OCI-LY1 (cell line): ENCODE results near the gene SLC44A3.

ENCODE experiments used
- H2AFZ ChIP-seq: fragments of 200-600 bp; sonication (generic), shearing (Covaris generic); 2 replicates; pipeline ENCODE4 v1.6.0; 2014; ENCODE audit warnings: antibody characterized with exemption, mild to moderate bottlenecking, low read length
- H3F3A ChIP-seq: fragments of 200-600 bp; sonication (generic), shearing (Covaris generic); 2 replicates; pipeline ENCODE4 v1.6.0; 2014; ENCODE audit warnings: mild to moderate bottlenecking, antibody characterized with exemption, low read length, moderate library complexity; ENCODE audit not compliant: insufficient read depth
- H3K27ac ChIP-seq: fragments of 200-600 bp; sonication (generic); 2 replicates; pipeline ENCODE4 v1.5.1; 2014; ENCODE audit warnings: low read length, mixed run types, mild to moderate bottlenecking, low read depth; ENCODE audit not compliant: poor library complexity, severe bottlenecking
- H3K27me3 ChIP-seq: fragments of 200-600 bp; sonication (generic); 2 replicates; pipeline ENCODE4 v1.6.0; 2014; ENCODE audit warnings: antibody characterized with exemption, mild to moderate bottlenecking, low read length, moderate library complexity; ENCODE audit not compliant: insufficient read depth
- H3K36me3 ChIP-seq: fragments of 200-600 bp; sonication (generic); 2 replicates; pipeline ENCODE4 v1.6.1; 2014; ENCODE audit warnings: mild to moderate bottlenecking, antibody characterized with exemption, low read length, moderate library complexity, mixed read lengths; ENCODE audit not compliant: insufficient read depth
- H3K4me1 ChIP-seq: fragments of 200-600 bp; sonication (generic); 2 replicates; pipeline ENCODE4 v1.5.1; 2014; ENCODE audit warnings: mild to moderate bottlenecking, low read length, moderate library complexity; ENCODE audit not compliant: insufficient read depth, severe bottlenecking
- H3K4me2 ChIP-seq: fragments of 200-600 bp; sonication (generic), shearing (Covaris generic); 2 replicates; pipeline ENCODE4 v1.6.1; 2014; ENCODE audit warnings: low read length
- H3K4me3 ChIP-seq: fragments of 200-600 bp; sonication (generic); 2 replicates; pipeline ENCODE4 v1.5.1; 2014; ENCODE audit warnings: low read length, low read depth, mild to moderate bottlenecking, mixed read lengths; ENCODE audit not compliant: poor library complexity, severe bottlenecking
- H3K79me2 ChIP-seq: fragments of 200-600 bp; shearing (Covaris generic); 2 replicates; pipeline ENCODE4 v1.6.1; 2016; ENCODE audit warnings: mixed run types, low read length, mixed read lengths; ENCODE audit not compliant: insufficient read depth
- H3K9ac ChIP-seq: fragments of 200-600 bp; sonication (generic), shearing (Covaris generic); 2 replicates; pipeline ENCODE4 v1.6.1; 2014; ENCODE audit warnings: mild to moderate bottlenecking, low read length, mixed read lengths
- H3K9me2 ChIP-seq: fragments of 200-600 bp; sonication (generic), shearing (Covaris generic); 2 replicates; pipeline ENCODE4 v1.6.1; 2014; ENCODE audit warnings: low read depth, mild to moderate bottlenecking, low read length, mixed read lengths
- H3K9me3 ChIP-seq: fragments of 200-600 bp; shearing (Covaris generic); 2 replicates; pipeline ENCODE4 v1.6.1; 2014; ENCODE audit warnings: low read length, mixed read lengths
- H4K20me1 ChIP-seq: fragments of 200-600 bp; sonication (generic), shearing (Covaris generic); 2 replicates; pipeline ENCODE4 v1.6.0; 2016; ENCODE audit warnings: mild to moderate bottlenecking, low read length; ENCODE audit not compliant: insufficient read depth
- EZH2 ChIP-seq: fragments of 200-600 bp; sonication (generic), shearing (Covaris generic); IDR thresholded peaks from 2 replicates; pipeline ENCODE4 v1.8.0; 2017; ENCODE audit warnings: borderline replicate concordance, mixed run types, mild to moderate bottlenecking, antibody characterized with exemption, low read length, moderate library complexity, mixed read lengths
- TF ChIP-seq, protein P1 (sequence below): fragments of 200-600 bp; sonication (generic), shearing (Covaris generic); IDR thresholded peaks from 2 replicates; pipeline ENCODE4 v1.5.1; 2017; ENCODE audit warnings: mild to moderate bottlenecking, antibody characterized with exemption, low read length, moderate library complexity, mixed read lengths

SLC44A3 gene

DNA sequence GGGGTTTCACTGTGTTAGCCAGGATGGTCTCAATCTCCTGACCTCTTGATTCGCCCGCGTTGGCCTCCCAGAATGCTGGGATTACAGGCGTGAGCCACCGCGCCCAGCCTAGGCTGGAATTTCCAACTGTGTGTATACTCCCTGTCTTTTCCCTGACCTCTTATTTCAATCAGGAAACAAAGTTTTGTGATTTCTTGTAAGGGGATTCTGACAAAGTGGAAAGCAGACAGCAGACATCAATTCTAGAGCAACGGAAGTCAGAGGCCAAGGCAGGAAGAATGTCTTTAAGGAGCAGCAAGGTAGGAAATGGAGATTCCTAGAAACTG, 36.0 kb upstream of the SLC44A3 start:
- Histone ChIP-seq H3K4me2 (no peak overlapping the region), H3K27me3 (no peaks in the 10 kb centered on the region), H3K79me2 (no peaks in the 10 kb centered on the region), H3K4me1 (no peaks in the 10 kb centered on the region), H3K27ac (no peak overlapping the region), H4K20me1 (no peaks in the 10 kb centered on the region), H3K9me2 (no peaks in the 10 kb centered on the region), H2AFZ (no peak overlapping the region), H3K9ac (no peak overlapping the region), H3K4me3 (no peak overlapping the region), H3F3A (no peaks in the 10 kb centered on the region), H3K9me3 (no peaks in the 10 kb centered on the region), H3K36me3 (no peaks in the 10 kb centered on the region)
- TF ChIP-seq, protein P1, sequence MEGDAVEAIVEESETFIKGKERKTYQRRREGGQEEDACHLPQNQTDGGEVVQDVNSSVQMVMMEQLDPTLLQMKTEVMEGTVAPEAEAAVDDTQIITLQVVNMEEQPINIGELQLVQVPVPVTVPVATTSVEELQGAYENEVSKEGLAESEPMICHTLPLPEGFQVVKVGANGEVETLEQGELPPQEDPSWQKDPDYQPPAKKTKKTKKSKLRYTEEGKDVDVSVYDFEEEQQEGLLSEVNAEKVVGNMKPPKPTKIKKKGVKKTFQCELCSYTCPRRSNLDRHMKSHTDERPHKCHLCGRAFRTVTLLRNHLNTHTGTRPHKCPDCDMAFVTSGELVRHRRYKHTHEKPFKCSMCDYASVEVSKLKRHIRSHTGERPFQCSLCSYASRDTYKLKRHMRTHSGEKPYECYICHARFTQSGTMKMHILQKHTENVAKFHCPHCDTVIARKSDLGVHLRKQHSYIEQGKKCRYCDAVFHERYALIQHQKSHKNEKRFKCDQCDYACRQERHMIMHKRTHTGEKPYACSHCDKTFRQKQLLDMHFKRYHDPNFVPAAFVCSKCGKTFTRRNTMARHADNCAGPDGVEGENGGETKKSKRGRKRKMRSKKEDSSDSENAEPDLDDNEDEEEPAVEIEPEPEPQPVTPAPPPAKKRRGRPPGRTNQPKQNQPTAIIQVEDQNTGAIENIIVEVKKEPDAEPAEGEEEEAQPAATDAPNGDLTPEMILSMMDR = no peak
- TF ChIP-seq EZH2 = no peak

DNA sequence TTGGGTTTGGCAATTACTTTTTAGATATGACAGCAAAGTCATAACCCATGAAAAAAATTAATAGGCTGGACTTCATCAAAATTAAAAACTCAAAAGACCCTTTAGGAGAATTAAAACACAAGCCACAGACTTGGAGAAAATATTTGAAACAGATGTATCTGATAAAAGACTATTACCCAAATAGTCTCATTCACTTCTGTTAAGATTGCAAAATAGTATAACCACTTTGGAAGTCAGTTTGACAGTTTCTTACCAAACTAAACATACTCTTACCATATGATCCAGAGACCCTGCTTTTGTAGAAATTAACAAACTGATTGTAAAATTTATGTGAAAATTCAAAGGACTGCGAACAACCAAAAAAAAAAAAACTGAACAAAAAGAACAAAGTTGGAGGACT, 32.5 kb upstream of the SLC44A3 start:
- Histone ChIP-seq H3K9ac (no peak overlapping the region), H3K9me2 (no peaks in the 10 kb centered on the region), H3F3A (no peaks in the 10 kb centered on the region), H3K79me2 (no peaks in the 10 kb centered on the region), H3K36me3 (no peaks in the 10 kb centered on the region), H3K27ac (no peak overlapping the region), H3K27me3 (no peaks in the 10 kb centered on the region), H2AFZ (no peak overlapping the region), H3K4me3 (no peak overlapping the region), H3K9me3 (no peaks in the 10 kb centered on the region), H4K20me1 (no peaks in the 10 kb centered on the region), H3K4me1 (peaks cover 8% of the 10 kb centered on the region), H3K4me2 (no peak overlapping the region)
- no peak for TF ChIP-seq EZH2
- TF ChIP-seq, protein P1 = no peak

DNA sequence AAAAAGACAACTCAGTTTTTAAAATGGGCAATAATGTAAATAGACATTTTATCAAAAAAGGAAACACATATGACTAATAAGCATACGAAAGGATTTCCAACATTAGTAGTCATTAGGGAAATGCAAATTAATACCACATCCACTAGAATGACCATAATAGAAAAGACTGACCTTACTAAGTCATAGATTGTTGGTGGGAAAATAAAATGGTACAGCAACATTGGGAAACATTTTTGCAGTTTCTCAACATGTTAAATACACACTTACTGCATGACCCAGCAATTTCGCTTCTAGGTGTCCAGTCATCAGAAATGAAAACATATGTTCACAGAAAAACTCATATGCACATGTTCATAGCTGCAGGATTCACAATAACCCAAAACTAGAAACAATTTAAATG, 29.9 kb upstream of the SLC44A3 start:
- no peak overlapping the region for H3K4me3 ChIP-seq
- no peak overlapping the region for H3K9ac ChIP-seq
- H3K27ac ChIP-seq = no peak overlapping the region
- peaks cover 15% of the 10 kb centered on the region for H3K4me1 ChIP-seq
- H3K9me2 ChIP-seq = no peaks in the 10 kb centered on the region
- H3K36me3 ChIP-seq = no peaks in the 10 kb centered on the region
- H3K4me2 ChIP-seq = no peak overlapping the region
- no peaks in the 10 kb centered on the region for H4K20me1 ChIP-seq
- H3K79me2 ChIP-seq = no peaks in the 10 kb centered on the region
- no peak overlapping the region for H2AFZ ChIP-seq
- TF ChIP-seq, protein P1 = no peak
- no peak for TF ChIP-seq EZH2
- H3K27me3 ChIP-seq = no peaks in the 10 kb centered on the region
- no peaks in the 10 kb centered on the region for H3F3A ChIP-seq
- no peaks in the 10 kb centered on the region for H3K9me3 ChIP-seq
